Stimulated activated CD8-positive, alpha-beta memory T cell treated with anti-CD3 and anti-CD28 coated beads, Interleukin-4, amount 100 ng/mL, for 4 hours (primary cell): ENCODE measurements around the gene COX20.
"Not testable (repeated sequence)": the region's sequence is repeated elsewhere in the genome, so short reads cannot be mapped to it uniquely, and the experiment has no call there.

ENCODE experiments used
- DNase-seq, 2 donors: peaks; one replicate each; pipeline ENCODE4 v3.0.0-alpha.2; 2020; ENCODE audit warnings: low read depth in 2 of 2, low spot score in 1 of 2

The COX20 gene, protein sequence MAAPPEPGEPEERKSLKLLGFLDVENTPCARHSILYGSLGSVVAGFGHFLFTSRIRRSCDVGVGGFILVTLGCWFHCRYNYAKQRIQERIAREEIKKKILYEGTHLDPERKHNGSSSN

DNA sequence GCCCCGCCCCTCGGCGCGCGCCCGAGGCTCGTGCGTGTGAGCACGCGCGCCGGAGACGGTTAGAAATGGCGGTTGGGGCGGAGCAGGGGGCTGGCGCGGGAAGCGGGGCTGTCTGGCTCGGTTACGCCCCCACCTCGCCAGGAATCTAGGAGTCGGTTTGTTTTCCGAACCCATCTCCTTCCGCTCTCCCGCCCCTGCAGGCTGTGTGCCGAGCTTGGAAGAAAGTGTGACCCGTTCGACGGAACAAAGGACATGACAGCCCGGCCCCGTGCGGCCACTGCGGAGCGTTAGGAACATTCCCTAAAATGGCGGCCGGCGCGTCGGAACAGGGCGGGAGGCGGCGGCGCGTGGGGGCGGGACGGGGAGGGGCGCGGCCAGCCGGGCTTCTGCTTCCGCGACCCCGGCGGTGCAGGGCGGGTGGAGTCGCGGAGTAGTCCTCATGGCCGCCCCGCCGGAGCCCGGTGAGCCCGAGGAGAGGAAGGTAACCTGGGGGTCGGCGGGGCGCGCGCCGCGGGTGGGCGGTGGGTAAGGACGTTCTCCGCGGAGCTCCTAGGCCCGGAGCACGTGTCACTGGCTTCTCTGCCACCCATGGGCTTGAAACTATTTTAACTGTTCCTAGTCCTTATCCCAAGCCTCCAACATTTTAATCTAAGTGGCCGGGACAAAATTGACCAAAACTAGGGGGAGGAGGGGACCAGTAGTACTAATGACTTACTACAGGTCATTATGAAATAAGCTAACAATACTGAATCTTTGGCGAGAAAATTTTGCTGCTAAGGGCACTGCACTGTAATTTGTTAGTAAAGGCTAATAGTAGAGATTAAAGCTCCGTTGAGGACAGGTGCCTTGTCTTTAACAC is at the start of gene COX20:
Gene COX20, plus strand, starts transcription at position 383 of the 859 bp plus-strand sequence. Its CDS starts 57 bp downstream, at position 440.
- DNase-seq, result peak; percentile 65 to 80

DNA sequence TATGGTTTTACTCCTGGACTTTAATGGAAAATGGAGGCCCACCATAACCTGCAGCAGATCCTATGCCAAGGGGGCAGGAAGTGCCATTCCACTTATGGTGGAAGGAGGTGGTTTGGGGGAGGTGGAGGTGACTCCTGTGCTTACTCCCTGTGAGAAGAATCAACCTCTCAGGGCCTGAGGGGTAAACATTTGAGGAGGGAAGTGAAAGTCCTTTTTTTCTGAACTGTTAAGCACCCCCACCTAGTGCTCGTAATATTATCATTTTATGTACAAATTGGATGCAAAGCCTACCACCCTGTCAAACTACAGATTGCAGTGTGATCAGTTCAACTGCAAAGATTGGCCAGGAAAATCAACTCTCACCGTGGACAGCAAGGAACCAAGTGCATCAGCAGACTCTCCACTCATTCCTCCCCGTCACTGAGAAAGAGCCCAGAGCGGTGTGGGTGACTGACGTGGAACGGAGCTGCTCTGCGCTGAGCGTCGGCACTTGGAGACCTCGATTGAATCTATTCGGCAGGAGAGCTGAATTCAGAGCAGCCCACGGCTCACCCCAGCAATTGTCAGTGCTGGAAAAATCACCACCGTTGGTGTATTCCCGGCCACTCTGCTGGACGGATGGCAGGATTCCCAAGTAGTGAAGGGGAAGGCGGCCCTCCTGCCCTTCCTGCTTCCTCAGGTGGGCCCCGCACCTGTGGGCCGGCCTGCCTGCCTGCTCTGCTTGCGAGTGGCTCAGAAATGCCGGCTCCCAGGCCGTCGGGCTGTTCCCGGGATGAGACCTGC is 46.8 kb upstream of the COX20 start:
- DNase-seq, result no peak

DNA sequence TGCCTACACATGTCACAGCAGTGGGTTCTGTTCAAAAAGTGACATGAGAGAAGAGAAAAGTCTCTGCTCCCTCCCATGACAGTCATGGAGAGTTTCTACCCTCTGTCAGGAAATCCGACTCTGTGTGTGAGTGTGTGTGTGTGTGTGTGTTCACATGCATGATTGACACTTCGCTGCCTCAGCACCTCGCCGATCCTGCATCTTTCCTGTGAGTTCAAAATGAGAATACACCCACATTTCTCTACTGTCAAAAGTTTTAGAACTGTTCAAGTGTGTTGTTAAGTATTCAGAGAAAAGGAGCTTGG is 46.2 kb upstream of the COX20 start:
- DNase-seq, result no peak

DNA sequence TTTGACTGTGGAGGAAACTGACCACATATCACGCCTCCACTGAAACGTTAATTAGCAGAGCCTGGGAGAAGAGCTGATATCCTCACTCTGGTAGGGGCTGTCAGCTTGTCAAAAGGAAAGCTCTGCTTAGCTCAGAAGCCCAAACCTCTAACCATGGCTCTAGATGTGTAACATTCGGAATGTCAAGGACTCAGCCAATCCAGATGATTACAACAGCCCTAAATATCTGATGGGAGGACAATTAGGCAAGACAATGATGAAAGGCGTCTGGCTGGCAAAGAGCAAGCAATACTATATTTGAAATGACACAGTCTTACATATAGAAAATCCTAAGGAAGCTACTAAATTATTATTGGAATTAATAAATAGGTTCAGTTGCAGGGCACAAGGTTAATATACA is 45.7 kb upstream of the COX20 start:
- DNase-seq, result no peak

DNA sequence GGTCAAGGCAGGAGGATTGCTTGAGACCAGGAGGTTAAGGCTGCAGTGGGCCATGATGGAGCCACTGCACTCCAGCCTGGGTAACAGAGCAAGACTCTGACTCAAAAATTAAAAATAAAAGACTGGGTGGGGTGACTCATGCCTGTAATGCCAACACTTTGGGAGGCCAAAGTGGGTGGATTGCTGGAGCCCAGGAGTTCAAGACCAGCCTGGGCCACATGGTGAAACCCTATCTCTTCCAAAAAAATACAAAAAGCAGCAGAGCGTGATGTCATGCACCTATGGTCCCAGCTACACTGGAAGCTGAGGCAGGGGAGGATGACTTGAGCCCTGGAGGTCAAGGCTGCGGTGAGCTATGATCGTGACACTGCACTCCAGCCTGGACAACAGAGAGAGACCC is 44.4 kb upstream of the COX20 start:
- no peak for DNase-seq

DNA sequence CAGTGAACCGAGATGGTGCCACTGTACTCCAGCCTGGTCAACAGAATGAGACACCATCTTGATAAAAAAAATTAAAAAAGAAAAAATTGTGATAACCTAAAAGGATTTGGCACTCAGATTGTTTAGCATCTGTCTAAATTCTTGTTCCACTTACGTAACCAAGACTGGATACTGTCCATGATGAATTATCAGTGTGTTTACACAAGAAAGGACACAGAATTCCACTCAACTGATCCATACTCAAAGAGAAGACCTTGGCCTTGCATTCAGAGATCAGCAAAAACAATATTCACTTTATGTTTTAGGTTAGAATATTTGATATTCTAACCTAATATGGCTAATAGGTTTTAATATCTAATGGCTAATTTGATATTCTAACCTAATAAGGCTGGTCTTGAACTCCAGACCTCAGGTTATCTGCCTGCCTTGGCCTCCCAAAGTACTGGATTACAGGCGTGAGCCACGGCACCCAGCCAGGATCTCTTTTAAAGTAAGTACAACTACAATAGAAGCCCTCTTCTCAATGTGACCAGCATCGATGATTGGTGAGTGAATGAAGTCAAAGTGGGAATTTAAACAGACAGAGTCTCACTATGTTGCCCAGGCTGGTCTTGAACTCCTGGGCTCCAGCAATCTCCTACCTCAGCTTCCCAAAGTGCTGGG is 43.1 kb upstream of the COX20 start:
- no peak for DNase-seq

DNA sequence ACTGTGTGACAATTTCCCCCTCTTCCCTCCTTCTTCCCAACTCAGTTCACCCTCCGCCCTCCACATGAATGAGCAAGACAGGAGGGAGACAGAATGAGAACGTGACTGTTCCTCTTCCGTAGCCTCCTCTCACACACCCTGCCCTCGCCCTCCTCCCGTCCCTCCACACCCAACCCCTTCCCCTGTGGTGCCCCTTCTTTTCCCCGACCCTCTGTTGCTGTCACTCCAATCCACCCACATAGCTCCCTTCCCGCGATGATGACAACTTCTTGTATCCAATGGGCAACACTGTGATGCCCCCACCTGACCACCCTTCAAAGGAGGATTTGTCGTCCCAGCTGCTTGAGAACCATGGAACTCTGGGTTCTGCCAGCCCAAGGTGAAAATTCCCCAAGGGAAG is 41.4 kb upstream of the COX20 start:
- no peak for DNase-seq

DNA sequence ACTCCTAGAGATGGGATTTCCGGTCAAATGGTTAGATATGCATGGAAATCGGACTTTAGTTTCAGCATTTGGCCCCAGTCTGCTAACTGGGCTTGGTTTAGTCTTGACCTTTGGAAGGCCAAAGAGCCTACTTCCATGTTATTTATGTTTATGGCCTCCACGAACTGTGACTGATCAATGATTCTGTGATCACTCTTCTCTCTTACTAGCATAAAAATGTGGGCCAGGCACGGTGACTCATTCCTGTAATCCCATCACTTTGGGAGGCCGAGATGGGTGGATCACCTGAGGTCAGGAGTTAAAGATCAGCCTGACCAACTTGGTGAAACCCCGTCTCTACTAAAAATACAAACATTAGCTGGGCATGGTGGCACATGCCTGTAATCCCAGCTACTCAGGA is 40.9 kb upstream of the COX20 start:
- not testable (repeated sequence) for DNase-seq

DNA sequence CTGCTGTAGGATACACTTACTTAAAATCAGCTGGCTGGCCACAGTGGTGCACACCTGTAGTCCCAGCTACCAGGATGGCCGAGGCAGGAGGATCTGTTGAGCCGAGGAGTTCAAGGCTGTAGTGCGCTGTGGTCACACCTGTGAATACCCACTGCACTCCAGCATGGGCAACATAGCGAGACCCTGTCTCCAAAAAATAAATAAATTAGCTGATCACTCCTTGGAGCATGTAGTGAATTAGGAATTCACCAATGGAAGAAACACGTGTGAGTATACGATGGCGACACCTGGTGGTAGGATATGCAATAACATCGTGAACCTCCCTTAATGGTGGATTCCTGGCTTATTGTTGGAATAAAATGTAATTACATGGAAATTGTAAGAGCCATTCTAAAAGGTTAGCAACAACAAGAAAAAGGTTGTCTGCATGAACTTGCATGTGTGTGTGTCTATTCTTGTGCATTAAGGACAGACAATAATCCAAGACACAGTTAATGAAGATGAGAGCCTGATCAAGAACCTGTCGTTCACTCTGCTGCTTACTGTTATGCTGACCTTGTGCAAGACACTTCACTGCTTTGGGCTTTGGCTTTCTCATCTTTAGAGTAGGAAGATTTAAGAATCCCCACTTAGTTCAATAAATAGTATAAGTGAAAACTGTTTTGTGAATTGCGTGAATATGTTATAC is 38.6 kb upstream of the COX20 start:
- peak in 1 of 2 donors; percentile 27 for DNase-seq

DNA sequence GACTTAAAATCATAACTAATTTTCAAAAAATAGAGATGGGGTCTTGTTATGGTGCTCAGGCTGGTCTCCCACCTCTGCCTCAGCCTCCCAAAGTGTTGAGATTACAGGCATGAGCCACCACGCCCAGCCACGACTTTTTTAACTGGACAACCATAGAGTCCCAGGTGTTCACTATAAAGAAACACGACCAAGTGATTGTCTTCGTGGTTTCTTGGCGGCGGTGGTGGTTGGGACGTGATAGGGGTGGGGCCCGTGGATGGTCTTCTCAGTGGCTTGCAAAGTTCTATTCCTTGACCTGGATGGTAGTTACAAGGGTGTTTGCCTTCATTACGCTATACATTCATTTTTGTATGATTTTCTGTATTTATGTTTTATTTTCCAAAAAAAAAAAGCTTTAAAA is 34.6 kb upstream of the COX20 start:
- DNase-seq, result no peak

DNA sequence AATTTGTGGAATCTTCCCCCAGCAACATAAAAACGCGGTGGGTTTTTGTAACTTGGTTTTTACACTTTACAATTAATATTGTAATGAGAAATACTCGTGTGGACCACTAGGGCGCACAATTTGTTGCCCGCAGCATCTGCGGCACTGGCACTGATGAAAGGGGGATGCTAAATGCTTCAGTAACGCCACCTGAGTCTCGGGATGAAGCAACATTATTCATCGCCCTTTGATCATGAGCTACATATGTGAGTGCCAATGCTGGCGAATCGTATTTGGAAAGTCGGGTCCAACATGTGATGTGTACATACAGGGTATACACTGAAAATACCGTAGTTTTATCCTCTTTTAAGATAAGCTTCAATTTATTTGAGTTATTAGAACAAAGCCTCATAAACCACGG is 34.2 kb upstream of the COX20 start:
- peak; percentile 7 to 14 for DNase-seq

DNA sequence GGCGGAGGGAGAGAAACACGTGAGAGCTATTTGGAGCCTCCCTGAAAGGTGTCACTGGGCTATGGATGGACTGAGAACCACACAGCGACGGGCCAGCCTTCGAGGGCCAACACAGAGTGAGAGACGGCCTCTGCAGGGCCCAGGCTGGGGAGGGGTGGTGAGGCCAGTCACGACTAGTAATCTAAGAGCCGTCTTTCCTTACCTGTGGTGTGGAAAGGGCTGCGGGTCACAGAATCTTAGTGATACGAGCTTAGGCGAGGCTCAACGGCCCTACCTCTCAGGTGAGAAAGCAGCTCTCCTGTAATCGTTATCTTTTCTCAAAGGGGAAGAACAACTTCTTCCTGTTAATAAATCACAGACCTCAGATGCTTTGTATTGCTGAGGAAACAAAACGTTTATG is 33.4 kb upstream of the COX20 start:
- no peak for DNase-seq

DNA sequence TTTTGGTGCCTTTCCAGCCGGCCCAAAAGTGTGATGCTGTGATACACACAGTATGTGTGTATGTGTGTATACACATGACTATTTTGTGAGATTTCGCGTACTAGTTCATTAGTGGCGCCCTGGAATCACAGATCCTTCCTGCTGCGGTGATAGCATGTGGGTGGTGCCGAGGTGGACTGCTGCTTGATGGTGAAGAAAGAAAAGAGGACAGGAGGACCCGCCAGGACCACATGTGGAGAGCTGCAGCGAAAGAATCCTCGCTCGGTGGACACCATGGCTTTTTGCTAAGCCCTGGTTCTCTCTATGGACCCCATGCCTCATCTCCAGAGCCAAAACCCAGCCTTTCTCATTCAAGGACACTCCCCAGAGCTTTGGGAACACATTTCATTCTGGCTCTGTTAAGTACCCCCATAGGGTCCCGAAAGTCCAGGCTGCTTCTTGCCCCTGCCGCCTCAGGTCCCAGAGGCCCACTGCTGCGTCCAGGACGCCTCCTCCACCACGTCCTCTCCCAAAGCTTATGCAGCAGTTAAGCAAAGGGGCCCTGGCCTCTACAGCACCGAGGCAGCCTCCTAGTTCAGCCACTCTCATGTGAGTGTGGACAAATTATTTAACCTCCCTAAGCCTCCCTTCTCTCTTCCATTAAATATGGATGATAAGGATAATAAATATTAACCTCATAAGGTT is 32.8 kb upstream of the COX20 start:
- no peak for DNase-seq

DNA sequence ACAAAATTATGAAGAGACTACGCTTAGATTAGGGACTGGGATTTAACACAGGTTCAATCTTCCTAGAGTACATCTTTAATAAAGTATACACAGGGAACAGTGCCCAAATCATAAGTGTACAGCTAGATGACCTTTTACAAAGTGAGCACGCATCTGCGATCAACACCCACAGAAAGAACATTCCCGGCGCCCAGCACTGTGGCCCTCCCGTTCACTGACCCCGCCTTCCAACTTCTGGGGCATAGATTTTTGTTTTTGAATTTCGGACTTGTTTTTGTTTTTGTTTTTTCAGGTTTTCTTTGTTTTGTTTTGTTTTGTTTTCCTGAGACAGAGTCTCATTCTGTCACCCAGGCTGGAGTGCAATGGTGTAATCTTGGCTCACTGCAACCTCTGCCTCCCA is 30.6 kb upstream of the COX20 start:
- DNase-seq, result no peak

DNA sequence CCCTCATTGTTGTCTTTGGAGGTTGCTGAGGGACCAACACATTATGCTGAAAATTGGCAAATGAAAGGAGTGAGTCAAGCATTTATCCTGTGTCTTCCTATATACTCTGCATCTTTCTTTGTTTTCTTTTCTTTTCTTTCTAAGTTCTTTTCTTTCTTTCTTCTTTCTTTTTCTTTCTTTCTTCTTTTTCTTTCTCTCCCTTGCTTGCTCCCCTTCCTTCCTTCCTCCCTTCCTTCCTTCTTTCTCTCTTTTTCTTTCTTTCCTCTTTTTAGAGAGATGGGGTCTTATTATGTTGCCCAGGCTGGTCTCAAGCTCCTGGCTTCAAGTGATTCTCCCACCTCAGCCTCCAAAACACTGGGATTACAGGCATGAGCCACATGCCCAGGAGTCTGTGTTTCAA is 28.3 kb upstream of the COX20 start:
- DNase-seq, result no peak

DNA sequence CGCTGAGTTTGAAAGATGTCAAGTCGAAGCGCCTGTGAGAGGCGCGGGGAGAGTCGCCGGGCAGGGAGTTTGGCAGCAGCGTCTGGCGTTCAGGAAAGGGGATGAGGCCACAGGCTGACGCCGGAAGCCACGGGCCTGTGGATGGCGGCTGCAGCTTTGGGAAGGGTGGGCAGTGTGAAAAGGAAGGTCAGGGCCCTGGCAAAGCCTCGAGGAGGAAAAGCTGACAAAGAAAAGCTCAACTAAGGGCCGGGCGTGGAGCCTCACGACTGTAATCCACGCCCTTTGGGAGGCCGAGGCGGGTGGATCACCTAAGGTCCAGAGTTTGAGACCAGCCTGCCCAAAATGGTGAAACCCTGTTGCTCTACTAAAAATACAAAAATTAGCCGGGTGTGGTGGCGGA is 25.2 kb upstream of the COX20 start:
- DNase-seq, result no peak

DNA sequence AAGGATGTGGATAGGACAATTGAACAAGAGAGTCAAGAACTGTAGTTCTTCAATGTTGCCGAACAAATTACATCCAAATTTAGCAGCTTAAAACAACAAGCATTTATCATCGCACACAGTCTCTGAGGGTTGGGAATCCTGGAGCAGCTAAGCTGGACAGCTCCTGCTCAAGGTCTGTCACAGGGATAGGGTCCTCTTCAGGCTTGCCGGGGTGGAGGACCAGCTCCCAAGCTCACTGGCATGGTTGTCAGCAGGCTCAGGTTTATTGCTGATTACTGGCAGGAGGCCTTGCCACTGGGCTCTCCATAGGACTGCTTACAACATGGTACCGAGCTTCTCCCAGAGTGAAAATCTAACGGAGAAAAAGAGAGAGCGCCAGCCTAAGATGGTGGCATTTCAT is 22.1 kb upstream of the COX20 start:
- no peak for DNase-seq

DNA sequence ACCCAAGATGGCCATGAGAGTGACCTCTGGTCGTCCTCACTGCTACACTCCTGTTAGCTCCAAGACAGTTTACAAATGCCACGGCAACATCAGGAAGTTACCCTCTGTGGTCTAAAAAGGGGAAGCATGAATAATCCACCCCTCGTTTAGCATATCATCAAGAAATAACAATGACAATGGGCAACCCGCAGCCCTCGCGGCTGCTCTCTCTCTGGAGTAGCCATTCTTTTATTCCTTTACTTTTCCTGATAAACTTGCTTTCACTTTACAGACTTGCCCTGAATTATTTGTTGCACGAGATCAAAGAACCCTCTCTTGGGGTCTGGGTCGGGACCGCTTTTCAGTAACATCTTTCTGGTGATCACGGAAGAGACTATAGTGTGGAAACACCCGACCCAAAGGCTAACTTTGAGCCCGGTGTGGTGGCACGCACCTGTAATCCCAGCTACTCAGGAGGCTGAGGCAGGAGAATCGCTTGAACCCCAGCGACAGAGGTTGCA is 19.8 kb upstream of the COX20 start:
- no peak for DNase-seq

DNA sequence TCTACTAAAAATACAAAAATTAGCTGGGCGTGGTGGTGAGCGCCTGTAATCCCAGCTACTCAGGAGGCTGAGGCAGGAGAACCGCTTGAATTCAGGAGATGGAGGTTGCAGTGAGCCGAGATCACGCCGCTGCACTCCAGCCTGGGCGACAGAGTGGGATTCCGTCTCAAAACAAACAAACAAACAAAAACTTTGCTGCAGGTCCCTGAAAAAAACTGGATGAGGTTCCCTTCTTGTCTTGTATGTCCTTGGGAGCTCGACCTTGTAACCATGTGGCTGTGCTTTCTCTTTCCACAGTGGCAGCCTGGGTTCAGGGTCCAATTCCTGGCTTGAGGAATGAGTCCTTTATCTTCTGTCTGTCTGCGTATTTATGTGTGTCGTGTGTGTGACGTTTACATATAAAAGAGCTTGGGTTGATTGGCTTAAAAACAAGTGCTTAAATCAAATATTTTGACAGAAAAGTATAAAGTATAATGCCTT is 18.0 kb upstream of the COX20 start:
- DNase-seq, result no peak

DNA sequence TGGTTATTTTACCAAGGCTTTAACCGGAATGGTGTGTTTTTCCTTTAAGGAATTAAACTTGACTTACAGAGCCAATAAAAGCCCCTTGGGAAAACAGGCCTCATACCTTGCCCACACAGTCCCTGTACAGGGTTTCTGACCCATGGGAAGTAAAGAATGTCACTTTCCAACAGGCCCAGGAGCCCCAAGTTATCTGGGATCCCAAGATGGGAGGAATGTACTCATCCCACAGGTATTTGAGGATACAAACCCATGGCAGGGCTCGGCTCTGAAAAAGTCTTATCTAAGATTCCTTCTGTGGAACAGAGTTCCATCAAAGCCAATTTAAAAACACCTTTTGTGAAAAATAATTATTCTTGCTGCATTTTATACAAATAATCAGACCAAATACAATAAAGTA is 15.3 kb upstream of the COX20 start:
- DNase-seq, result no peak
